HL-60 (cell line): Measurements from ENCODE around the gene ALDH3A2.
A peak's percentile ranks its signal among the peaks of the same experiment; 100 is the strongest.

ENCODE experiments used
- DNase-seq, 2 experiments: peaks; one replicate each; pipeline ENCODE4 v3.0.0-alpha.2; 2010 to 2020; ENCODE audit warnings: low read depth in 1 of 2, low spot score in 1 of 2
- H3K27ac ChIP-seq: fragments of 250-450 bp; sonication (Bioruptor Pico); replicated peaks from 2 replicates; pipeline ENCODE4 v1.5.1; 2020; ENCODE audit warnings: mild to moderate bottlenecking, moderate library complexity
- H3K27me3 ChIP-seq: fragments of 250-450 bp; sonication (Bioruptor Pico); 2 replicates; pipeline ENCODE4 v1.5.1; 2021; ENCODE audit warnings: mild to moderate bottlenecking, moderate library complexity; ENCODE audit not compliant: insufficient read depth, poor library complexity, severe bottlenecking
- H3K4me3 ChIP-seq: replicated peaks from 2 replicates; pipeline ENCODE4 v1.5.1; 2011; ENCODE audit warnings: mild to moderate bottlenecking, control low read depth, low read length; ENCODE audit not compliant: insufficient read depth
- GABPA ChIP-seq: IDR thresholded peaks from 2 replicates; pipeline ENCODE4 v1.6.1; 2012; ENCODE audit warnings: low read depth
- POLR2AphosphoS5 ChIP-seq: IDR thresholded peaks from 2 replicates; pipeline ENCODE4 v1.6.1; 2012; ENCODE audit warnings: low read depth
- SPI1 ChIP-seq: IDR thresholded peaks from 2 replicates; pipeline ENCODE4 v1.6.1; 2012; ENCODE audit warnings: low read depth, mild to moderate bottlenecking, borderline replicate concordance
- TF ChIP-seq, protein P1 (sequence below): IDR thresholded peaks from 2 replicates; pipeline ENCODE4 v1.6.1; 2012; ENCODE audit warnings: low read depth; ENCODE audit not compliant: insufficient replicate concordance
- TF ChIP-seq, protein P2 (sequence below): IDR thresholded peaks from one replicate; pipeline ENCODE4 v1.5.1; 2011; ENCODE audit warnings: low read length, control low read depth, inconsistent platforms; ENCODE audit not compliant: insufficient read depth

Gene ALDH3A2

DNA sequence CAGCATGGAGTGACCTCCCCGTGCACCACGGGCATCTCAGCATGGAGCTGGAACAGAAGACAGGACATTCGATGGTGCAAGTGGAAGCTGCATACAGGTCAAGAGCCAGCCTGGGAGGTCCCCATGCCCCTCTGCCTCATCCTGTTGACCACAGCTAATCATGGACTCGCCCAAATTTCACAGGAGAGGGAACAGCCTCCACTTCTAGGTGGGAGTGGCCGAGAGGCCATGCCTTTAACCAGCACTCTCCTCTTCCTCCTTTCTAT, 71.6 kb downstream of the ALDH3A2 start:
- DNase-seq = no peak
- Histone ChIP-seq H3K27ac (no peak overlapping the region), H3K4me3 (no peak overlapping the region), H3K27me3 (no peaks in the 10 kb centered on the region)
- TF ChIP-seq SPI1 (no peak), GABPA (no peak), POLR2AphosphoS5 (no peak)
- TF ChIP-seq, protein P1, sequence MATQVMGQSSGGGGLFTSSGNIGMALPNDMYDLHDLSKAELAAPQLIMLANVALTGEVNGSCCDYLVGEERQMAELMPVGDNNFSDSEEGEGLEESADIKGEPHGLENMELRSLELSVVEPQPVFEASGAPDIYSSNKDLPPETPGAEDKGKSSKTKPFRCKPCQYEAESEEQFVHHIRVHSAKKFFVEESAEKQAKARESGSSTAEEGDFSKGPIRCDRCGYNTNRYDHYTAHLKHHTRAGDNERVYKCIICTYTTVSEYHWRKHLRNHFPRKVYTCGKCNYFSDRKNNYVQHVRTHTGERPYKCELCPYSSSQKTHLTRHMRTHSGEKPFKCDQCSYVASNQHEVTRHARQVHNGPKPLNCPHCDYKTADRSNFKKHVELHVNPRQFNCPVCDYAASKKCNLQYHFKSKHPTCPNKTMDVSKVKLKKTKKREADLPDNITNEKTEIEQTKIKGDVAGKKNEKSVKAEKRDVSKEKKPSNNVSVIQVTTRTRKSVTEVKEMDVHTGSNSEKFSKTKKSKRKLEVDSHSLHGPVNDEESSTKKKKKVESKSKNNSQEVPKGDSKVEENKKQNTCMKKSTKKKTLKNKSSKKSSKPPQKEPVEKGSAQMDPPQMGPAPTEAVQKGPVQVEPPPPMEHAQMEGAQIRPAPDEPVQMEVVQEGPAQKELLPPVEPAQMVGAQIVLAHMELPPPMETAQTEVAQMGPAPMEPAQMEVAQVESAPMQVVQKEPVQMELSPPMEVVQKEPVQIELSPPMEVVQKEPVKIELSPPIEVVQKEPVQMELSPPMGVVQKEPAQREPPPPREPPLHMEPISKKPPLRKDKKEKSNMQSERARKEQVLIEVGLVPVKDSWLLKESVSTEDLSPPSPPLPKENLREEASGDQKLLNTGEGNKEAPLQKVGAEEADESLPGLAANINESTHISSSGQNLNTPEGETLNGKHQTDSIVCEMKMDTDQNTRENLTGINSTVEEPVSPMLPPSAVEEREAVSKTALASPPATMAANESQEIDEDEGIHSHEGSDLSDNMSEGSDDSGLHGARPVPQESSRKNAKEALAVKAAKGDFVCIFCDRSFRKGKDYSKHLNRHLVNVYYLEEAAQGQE = no peak
- TF ChIP-seq, protein P2, sequence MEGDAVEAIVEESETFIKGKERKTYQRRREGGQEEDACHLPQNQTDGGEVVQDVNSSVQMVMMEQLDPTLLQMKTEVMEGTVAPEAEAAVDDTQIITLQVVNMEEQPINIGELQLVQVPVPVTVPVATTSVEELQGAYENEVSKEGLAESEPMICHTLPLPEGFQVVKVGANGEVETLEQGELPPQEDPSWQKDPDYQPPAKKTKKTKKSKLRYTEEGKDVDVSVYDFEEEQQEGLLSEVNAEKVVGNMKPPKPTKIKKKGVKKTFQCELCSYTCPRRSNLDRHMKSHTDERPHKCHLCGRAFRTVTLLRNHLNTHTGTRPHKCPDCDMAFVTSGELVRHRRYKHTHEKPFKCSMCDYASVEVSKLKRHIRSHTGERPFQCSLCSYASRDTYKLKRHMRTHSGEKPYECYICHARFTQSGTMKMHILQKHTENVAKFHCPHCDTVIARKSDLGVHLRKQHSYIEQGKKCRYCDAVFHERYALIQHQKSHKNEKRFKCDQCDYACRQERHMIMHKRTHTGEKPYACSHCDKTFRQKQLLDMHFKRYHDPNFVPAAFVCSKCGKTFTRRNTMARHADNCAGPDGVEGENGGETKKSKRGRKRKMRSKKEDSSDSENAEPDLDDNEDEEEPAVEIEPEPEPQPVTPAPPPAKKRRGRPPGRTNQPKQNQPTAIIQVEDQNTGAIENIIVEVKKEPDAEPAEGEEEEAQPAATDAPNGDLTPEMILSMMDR = no peak

DNA sequence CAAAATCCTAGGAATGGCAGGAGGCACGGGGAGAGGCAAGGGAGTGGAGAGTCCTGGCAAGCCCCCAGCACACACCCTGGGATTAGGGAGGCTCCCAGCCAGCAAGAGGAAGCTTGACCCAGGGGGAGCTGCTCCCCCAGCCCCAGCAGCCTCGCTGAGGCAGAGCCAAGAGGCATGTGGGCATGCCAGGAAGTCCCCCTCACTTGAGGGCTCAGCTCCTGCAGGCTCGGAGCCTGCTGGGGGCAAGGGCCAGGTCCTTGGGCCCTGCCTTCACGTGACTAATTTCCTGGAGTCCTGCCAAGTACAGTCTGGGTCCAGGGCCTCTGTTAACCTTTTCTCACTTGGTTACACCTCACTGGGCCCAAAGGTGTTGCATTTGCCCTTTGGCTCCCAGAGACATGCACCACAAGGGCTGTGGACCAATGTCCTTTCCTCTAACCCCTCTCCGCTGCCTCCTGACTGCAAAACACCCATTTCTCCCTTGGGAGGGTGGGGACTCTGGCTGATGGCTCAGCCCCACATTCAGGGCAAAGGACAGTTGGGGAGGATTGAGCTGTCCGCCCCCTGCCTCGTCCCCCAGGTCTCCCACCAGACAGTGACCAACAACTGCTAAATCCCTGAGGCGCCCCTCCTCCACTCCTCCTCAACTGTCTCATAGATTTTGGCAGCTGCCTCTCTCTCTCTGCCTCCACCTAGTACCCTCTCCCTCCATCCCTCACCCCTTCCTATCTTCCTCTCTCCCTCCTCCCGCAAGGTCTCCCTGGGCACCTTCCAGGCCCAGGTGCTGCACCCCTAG, 72.3 kb downstream of the ALDH3A2 start:
- no peaks in the 10 kb centered on the region for H3K27me3 ChIP-seq
- H3K4me3 ChIP-seq = no peak overlapping the region
- TF ChIP-seq POLR2AphosphoS5 = no peak
- TF ChIP-seq, protein P1 = no peak
- no peak overlapping the region for H3K27ac ChIP-seq
- no peak for DNase-seq

DNA sequence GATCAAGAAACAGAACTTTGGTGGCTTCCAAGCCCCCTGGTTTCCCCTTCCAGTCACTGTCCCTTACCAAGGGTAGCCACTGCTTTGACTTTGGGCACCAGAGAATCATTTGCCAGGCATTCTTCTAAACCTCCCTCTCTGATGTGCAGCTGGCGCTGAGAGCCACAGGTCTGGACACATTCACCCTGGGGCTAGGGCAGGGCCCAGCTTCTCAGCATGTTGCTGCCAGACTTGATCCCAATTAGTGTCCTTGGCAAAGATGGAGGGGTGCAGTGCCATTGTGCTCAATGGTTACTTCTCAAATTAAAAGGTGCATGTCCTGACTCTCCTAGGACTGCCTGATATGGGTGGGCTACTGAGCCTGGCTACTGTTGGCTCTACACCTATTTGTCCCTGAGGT, 75.4 kb downstream of the ALDH3A2 start:
- no peak for DNase-seq
- Histone ChIP-seq H3K27me3 (no peaks in the 10 kb centered on the region), H3K27ac (peak overlapping the region; percentile 74), H3K4me3 (no peak overlapping the region)
- TF ChIP-seq, protein P1 = no peak
- no peak for TF ChIP-seq SPI1
- TF ChIP-seq, protein P2 = no peak
- TF ChIP-seq POLR2AphosphoS5 = no peak
- no peak for TF ChIP-seq GABPA
